GM21515 (cell line): ENCODE results near the gene UBE2L3.
A peak's percentile ranks its signal among the peaks of the same experiment; 100 is the strongest.
"Not testable (repeated sequence)": the region's sequence is repeated elsewhere in the genome, so short reads cannot be mapped to it uniquely, and the experiment has no call there.

Experiments used
- ATAC-seq: cut with Tn5 transposase; IDR thresholded peaks from one replicate; pipeline ENCODE4 v1.9.1; 2021; ENCODE audit not compliant: unreplicated experiment

Gene UBE2L3

DNA sequence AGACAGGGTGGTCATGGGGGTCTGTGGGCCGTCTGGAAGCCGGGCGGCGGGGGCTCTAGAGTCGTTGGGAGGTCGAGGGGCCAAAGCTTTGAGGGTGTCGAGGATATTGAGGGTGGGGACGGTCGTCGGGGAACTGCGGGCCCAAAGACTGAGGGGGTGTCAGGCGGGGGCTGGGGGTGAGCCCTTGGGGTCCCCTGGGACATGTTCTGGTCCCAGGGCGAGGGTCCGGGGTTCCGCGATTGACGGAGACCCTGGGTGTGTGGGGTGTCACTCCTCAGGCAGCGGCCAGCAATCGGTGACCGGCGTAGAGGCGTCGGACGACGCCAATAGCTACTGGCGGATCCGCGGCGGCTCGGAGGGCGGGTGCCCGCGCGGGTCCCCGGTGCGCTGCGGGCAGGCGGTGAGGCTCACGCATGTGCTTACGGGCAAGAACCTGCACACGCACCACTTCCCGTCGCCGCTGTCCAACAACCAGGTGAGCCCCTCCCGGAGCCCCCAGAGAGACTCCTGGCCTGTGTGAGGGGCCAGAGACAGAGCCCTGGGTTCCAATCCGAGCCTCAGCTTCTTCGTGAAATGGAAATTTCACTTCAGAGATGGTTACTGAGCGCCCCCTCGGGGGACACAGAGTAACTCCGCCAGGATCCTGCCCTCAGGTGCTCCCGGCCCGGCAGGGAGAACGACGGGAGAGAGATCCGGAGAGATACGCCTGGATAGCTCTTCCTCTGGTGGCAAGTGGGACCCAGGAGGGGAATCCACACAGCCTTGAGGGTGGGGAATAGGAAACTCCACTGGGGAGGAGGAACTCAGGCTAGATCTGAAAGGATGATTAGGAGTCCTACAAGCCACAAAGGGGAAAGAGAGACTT is 75.3 kb downstream of the UBE2L3 start:
- no peak for ATAC-seq

DNA sequence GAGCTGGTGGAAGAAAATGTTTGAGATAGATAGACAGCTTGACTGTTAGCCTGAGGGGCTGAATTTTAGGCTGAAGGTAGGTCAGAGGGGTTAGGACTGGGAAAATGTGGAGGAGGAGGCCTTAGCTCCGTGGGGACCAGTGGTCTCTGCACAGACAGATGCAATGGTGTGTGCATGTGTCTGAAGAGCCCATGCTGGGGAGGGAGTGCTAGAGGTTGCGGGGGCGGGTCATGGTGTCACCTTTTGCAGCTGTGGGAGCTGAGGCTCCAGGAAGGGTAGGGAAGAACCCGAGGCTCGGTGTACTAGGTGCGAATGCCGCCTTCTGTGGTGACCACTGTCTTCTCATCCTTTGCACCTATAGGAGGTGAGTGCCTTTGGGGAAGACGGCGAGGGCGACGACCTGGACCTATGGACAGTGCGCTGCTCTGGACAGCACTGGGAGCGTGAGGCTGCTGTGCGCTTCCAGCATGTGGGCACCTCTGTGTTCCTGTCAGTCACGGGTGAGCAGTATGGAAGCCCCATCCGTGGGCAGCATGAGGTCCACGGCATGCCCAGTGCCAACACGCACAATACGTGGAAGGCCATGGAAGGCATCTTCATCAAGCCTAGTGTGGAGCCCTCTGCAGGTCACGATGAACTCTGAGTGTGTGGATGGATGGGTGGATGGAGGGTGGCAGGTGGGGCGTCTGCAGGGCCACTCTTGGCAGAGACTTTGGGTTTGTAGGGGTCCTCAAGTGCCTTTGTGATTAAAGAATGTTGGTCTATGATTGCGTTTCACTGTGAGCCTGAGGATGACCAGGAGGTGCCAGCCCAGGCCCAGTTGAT is 76.2 kb downstream of the UBE2L3 start:
- no peak for ATAC-seq

DNA sequence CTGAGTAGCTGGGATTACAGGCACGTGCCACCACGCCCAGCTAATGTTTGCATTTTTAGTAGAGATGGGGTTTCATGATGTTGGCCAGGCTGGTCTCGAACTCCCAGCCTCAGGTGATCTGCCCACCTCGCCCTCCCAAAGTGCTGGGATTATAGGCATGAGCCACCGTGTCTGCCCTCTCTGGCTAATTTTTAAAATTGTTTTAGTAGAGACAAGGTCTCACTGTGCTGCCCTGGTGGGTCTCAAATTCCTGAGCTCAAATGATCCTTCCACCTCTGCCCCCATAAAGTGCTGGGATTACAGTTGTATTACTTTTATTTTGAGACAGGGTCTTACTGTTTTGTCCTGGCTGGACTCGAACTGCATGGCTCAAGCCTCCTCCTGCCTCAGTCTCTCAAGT is 78.0 kb downstream of the UBE2L3 start:
- not testable (repeated sequence) for ATAC-seq

DNA sequence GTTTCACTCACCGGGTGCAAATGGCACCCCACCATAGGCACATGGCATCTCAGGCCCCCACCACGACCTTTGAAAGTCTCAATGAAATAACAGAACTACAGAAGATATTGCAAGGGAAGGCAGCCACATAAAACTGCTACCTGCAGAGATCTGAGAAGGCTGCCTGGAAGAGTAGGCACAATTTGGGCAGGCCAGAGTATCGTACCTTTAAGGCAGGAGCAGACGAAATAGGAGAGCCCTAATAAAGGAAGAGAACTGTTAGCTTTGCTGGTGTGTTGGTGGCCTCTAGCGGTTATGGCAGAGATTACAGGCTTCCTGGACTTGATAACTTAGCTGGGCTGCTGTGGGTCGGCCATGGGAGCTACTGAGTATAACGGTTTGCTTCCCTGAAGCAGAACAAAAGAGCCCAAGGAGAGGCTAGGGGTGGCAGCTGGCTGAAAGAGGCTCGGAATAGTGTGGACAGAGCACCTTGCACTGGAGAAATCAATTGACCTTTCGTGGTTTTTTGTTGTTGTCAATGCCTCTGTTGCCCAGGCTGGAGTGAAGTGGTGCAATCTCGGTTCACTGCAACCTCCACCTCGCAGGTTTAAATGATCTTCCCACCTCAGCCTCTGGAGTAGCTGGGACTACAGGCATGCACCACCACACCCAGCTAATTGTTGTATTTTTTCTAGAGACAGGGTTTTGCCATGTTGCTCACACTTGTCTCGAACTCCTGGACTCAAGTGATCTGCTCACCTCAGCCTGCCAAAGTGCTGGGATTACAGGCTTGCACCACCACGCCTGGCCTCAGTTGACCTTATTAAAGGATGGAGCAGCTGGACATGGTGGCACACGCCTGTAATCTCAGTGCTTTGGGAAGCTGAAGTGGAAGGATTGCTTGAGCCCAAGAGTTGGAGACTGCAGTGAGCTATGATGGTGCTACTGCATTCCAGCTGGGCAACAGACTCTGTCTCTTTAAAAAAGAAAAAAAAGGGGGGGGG is 79.4 kb downstream of the UBE2L3 start:
- no peak for ATAC-seq

DNA sequence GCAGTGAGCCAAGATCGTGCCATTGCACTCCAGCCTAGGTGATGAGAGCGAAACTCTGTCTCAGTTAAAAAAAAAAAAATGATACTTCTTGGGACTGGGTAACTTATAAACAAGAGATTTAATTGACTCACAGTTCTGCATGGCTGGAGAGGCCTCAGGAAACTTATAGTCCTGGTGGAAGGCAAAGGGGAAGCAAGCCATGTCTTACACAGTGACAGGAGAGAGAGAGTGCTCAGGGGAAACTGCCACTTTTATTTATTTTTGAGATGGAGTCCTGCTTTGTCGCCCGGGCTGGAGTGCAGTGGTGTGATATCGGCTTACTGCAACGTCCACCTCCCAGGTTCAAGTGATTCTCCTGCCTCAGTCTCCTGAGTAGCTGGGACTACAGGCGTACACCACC is 82.8 kb downstream of the UBE2L3 start:
- no peak for ATAC-seq

- ATAC-seq: no peak
These were observed 83.5 kb downstream of the UBE2L3 start for GRCh38 chr22:21650823-21651520.

DNA sequence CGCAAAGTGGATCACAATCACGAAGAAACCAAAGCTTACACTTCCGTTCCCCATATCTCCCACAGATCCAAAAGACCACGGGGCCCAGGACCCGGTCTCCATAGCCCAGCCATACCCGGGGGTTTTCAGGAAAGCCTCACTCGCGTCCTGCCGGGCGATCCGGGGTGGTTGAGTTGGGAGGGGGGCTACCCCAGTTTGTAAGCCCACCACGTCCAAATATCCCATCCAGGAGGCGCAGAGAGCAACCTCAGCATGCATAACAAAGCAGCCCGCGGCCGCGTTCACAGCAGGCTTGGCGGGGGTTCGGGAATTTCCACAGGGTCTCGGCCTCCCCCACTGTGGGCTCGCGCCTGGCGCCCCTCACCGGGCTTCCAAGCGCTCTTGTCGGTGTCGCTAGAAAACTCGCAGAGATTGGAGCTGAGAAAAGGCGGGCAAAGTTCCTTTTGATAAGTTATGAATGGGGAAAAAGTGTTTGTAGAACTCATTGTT is 84.1 kb downstream of the UBE2L3 start:
- ATAC-seq: no peak

- peak; percentile 83 for ATAC-seq
These were observed 84.6 kb downstream of the UBE2L3 start for GRCh38 chr22:21652010-21652546.

DNA sequence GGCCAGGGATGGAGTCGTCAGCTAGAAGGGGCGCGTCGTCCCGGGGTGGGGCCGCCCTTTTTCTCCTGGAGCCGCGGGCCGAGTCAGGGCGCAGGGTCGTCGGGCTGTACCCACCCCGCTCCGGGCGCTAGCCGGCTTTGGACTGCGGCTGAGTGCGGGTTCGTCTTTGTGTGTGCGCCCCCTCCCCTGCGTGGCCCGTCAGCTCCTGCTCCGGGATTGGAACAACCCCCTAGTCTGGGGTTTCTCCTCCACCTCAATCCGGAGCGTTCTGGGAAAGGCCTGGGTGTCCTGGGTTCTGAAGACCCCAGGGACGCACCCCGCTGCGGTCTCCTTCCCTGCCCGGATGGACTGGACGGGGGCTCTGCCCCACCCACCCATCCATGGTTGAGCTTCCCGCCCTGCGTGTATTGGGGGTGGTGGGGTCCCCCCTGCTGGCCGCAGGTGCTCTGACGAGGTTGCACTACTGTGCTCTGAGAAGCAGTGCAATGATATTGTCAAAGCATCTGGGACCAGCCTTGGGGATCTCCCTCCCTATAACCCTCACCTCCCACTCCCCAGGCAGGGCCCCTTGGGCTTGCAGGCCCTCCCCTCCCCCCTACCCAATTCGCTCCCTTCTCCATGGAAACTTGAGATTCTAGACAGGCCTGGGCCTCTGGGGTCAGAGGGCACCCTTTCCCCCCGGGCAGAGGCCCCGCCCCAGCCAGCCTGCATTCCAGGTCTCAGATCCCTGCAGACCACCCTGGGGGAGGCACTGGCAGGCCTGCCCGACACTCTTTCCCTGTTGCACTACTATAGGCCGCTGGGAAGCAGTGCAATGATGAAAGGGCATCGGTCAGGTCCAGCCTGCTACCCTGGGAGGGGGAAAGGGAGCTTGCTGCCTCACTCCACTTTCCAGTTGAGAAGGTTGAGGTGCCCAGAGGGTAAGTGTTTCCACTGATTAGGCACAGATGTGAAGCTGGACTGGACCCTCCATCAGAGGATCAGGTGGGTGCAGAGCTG is 85.3 kb downstream of the UBE2L3 start:
- ATAC-seq: no peak

GRCh38 chr22:21657020-21657359 is 89.5 kb downstream of the UBE2L3 start:
- no peak for ATAC-seq

DNA sequence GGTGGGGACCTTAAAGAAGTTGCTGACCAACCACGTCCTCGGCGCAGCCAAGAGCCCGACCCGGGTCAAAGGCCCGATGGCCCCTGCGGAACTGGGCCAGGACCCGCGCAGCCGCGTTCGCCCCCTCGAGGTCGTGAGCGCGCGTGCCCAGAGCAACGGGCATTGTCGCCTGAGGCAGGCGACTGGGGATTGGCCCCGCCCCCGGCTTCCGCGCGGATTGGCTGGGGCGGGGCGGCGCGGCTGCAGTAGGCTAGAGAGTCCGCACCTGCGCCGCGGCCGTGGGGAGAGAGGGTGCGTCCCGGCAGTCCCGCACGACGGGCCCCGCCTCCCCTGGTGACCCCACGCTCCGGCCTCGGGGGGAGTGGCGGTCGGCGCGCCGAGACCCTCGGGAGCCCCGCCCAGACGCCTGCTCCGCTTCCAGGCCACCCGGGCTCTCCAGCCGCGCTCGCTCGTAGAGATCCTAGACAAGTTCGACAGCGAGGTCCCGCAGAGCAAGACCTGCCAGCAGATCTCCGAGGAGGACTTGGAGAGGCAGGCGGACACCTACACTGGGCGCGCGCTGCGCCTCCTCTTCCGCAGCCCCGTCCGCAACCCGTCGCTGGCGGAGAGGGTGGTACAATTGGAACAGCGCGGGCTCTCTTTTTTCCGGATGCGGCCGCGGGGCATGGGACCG is 90.0 kb downstream of the UBE2L3 start:
- peak; percentile 68 for ATAC-seq

DNA sequence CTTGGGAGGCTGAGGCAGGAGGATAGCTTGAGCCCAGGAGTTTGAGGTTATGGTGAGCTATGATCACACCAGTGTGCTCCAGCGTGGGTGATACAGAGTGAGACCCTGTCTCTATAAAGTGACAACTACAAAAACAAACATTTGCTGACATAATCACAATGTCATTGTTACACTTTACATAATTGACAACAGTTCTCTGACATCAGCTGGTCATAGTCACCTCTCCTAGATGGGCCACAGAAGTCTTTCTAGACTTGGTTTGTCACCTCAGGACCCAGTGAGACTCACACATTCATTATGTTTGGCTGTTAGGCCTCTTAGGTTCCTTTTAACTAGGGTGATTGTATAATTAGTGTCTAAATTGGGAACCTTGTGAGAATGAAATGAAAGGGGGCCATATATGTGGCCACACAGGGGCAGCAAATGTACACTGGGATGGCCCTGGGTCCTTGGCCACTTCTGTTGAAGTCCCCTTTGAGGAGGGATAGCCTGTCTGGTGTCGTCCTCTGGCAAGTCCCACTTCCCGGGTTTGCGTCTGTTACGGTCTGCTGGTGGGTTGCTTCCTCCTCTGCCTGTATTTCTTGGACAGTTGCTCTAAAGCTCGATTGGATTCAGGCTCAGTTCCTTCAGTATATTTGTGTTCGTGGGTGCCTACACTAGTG is 92.5 kb downstream of the UBE2L3 start:
- no peak for ATAC-seq

- no peak for ATAC-seq
These were observed 93.4 kb downstream of the UBE2L3 start for GRCh38 chr22:21660904-21661303.

DNA sequence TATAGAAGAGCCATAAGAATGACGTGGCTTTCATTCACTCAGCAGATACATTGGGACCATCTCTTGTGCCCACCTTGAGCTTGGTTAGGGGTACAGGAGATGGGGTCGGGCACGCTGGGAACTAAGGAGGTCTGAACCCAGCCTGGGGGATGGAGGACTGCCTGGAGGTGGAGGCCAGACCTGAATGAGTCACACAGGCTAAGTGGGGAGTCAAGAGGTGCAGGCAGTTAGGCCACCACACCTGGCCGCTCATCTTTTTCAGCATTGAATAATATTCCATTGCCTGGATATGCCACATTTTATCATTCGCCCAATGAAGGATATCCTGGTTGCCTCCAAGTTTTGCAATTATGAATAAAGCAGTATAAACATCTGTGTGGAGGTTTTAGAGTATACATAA is 94.5 kb downstream of the UBE2L3 start:
- no peak for ATAC-seq

GRCh38 chr22:21663738-21664137 is 96.2 kb downstream of the UBE2L3 start:
- ATAC-seq: no peak

DNA sequence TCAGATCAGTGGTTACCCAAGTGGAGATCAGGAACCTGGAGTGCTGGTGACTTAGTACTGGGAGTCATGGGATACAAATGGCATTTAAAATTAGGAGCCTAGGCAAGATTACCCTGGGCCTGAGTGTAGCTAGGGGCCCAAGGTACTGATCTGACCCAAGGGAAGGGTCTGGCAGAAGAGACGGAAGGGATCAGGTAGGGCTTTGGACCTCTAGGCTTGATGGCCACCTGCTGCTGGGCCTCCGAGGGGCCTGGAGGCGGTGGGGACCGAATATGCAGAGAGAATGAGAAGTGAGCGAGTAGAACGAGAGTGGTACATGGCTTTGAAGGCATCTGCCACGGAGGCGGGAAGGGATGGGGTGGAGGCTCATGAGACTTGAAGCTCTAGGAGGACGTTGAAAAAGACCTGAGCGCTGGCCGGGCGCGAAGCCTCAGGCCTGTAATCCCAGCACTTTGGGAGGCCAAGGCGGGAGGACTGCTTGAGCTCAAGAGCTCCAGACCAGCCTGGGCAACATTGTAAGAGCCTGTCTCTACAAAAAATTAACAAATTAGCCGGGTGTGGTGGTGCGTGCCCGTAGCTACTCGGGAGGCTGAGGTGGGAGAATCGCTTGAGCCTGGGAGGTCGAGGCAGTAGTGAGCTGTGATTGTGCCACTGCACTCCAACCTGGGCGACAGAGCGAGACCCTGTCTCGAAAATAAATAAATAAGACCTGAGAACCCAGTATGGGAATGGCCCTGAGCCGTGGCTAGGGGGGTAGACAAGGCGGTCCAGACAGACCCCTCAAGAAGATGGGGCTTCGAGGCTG is 97.7 kb downstream of the UBE2L3 start:
- ATAC-seq: no peak

DNA sequence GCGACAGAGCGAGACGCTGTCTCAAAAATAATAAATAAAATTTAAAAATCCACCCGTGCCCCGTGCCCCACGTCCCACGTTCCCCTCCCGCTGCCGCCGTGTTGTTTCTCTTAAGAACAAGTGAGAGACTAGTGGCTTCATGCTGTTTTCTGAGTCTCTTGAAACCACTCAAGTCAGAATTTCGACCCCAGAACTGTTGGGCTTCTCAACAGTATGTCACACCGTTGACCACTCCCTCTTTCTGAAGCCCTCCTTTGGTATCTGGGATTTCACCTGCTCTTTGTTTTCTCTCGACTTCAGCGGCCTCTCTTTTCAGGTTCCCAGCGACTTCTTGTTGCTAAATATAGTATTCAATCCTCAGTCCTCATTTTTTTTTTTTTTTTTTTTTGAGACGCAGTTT is 99.3 kb downstream of the UBE2L3 start:
- ATAC-seq: no peak
